ENCODE measurements around the gene CEBPA.

The CEBPA gene

GRCh38 chr19:33343301-33343700 is 41.0 kb upstream of the CEBPA start:
- H3K36me3 ChIP-seq (ENCODE audit: insufficient read depth, low read length), result no peaks in the 10 kb centered on the region
- no peak overlapping the region for H3K4me3 ChIP-seq (ENCODE audit: low read depth in 1 of 2, low read length in 2 of 2)
- ATAC-seq (ENCODE audit: insufficient read depth, low read depth) (no peak), DNase-seq (no peak)
- H3K27ac ChIP-seq (ENCODE audit: low read length), result no peak overlapping the region
- no peak overlapping the region for H2AFZ ChIP-seq (ENCODE audit: low read depth, low read length)
- no peaks in the 10 kb centered on the region for H3K4me1 ChIP-seq (ENCODE audit: insufficient read depth, low read length)
- H3K9me3 ChIP-seq (ENCODE audit: insufficient read depth, low read length, severe bottlenecking), result no peaks in the 10 kb centered on the region
- no peaks in the 10 kb centered on the region for H4K20me1 ChIP-seq (ENCODE audit: insufficient read depth, low read length)
- no peak overlapping the region for H3K9ac ChIP-seq (ENCODE audit: low read depth, low read length)
- peaks cover 15% of the 10 kb centered on the region for H3K27me3 ChIP-seq (ENCODE audit: insufficient read depth, low read length, poor library complexity)
- TF ChIP-seq CTCF (IDR thresholded peaks at IDR 0.05; ENCODE audit: borderline replicate concordance, extremely low read depth, low read length, poor library complexity, severe bottlenecking) (no peak), EZH2 (IDR thresholded peaks at IDR 0.05; ENCODE audit: borderline replicate concordance, low read depth, low read length, severe bottlenecking) (no peak)
- H3K4me2 ChIP-seq (ENCODE audit: insufficient read depth, low read length), result no peak overlapping the region
- H3K79me2 ChIP-seq (ENCODE audit: insufficient read depth, low read length), result no peaks in the 10 kb centered on the region

DNA sequence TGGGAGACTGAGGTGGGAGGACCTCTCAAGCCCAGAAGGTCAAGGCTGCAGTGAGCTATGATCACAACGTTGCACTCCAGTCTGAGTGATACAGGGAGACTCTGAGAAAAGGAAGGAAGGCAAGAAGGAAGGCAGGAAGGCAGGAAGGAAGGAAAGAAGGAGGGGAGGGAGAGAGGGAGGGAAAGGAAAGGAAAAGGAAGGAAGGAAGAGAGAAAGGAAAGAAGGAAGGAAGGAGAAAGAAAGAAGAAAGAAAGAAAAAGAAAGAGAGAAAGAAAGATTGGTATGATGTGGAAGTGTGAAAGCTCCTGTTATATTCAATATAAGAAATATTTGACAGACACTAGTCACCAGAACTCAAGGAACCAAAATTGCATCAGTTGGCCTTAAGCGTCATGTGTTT is 38.7 kb upstream of the CEBPA start:
- ATAC-seq (ENCODE audit: insufficient read depth, low read depth) (no peak), DNase-seq (no peak)
- Histone ChIP-seq H2AFZ (ENCODE audit: low read depth, low read length) (no peak overlapping the region), H3K4me1 (ENCODE audit: insufficient read depth, low read length) (no peaks in the 10 kb centered on the region), H3K79me2 (ENCODE audit: insufficient read depth, low read length) (no peaks in the 10 kb centered on the region), H3K27me3 (ENCODE audit: insufficient read depth, low read length, poor library complexity) (peaks cover 6% of the 10 kb centered on the region), H3K4me2 (ENCODE audit: insufficient read depth, low read length) (no peak overlapping the region), H3K27ac (ENCODE audit: low read length) (no peak overlapping the region), H3K9ac (ENCODE audit: low read depth, low read length) (no peak overlapping the region), H3K9me3 (ENCODE audit: insufficient read depth, low read length, severe bottlenecking) (no peaks in the 10 kb centered on the region), H4K20me1 (ENCODE audit: insufficient read depth, low read length) (no peaks in the 10 kb centered on the region), H3K4me3 (ENCODE audit: low read depth in 1 of 2, low read length in 2 of 2) (no peak overlapping the region), H3K36me3 (ENCODE audit: insufficient read depth, low read length) (no peaks in the 10 kb centered on the region)
- no peak for TF ChIP-seq EZH2 (IDR thresholded peaks at IDR 0.05; ENCODE audit: borderline replicate concordance, low read depth, low read length, severe bottlenecking)
- TF ChIP-seq CTCF (IDR thresholded peaks at IDR 0.05; ENCODE audit: borderline replicate concordance, extremely low read depth, low read length, poor library complexity, severe bottlenecking), result no peak

DNA sequence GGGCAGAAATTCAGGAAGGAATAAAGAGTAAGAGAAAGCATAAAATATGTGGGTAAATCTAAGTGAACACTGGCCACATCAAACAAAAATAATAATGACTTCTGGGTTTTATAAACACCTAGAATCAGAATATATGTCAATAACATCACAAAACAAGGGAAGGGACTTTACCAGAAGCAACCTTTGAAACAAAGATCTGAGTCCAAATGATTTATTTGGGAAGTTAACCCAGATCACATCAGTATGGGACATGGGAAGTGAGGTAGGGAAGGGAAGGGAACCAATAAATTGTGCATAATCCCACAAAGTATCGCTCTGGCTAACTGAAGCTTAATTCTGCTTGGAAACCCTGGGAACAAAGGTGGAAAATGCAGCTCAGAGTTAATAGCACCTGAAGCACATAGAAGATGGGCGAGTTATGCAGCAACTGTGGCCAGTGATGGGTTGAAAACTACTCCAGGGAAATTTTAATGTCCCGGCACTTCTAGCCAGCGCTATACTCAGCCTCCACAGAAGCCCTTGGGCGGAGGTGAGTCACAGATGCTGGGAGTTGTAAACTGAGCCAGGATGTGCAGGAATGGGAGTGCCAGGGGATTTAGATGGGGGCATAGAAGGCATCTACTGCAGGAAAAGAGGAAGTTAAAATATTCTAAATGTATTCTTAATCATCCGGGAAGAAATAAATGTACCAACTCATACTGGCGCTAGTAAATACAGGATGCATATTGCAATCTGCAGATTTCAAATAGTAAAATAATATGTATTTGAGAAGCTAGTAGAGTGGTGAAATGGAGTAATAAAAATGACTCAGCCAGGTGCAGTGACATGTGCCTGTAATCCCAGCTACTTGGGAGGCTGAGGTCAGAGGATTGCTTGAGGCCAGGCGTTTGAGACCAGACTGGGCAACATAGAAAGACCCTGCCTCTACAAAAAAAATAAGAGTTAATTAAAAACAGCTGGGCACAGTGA is 37.0 kb upstream of the CEBPA start:
- Histone ChIP-seq H3K27ac (ENCODE audit: low read length) (no peak overlapping the region), H3K9me3 (ENCODE audit: insufficient read depth, low read length, severe bottlenecking) (no peaks in the 10 kb centered on the region), H3K4me2 (ENCODE audit: insufficient read depth, low read length) (no peak overlapping the region), H3K4me1 (ENCODE audit: insufficient read depth, low read length) (no peaks in the 10 kb centered on the region), H3K27me3 (ENCODE audit: insufficient read depth, low read length, poor library complexity) (no peaks in the 10 kb centered on the region), H3K36me3 (ENCODE audit: insufficient read depth, low read length) (no peaks in the 10 kb centered on the region), H2AFZ (ENCODE audit: low read depth, low read length) (no peak overlapping the region), H4K20me1 (ENCODE audit: insufficient read depth, low read length) (no peaks in the 10 kb centered on the region), H3K4me3 (ENCODE audit: low read depth in 1 of 2, low read length in 2 of 2) (no peak overlapping the region), H3K79me2 (ENCODE audit: insufficient read depth, low read length) (no peaks in the 10 kb centered on the region), H3K9ac (ENCODE audit: low read depth, low read length) (no peak overlapping the region)
- TF ChIP-seq CTCF (IDR thresholded peaks at IDR 0.05; ENCODE audit: borderline replicate concordance, extremely low read depth, low read length, poor library complexity, severe bottlenecking), result no peak
- no peak for TF ChIP-seq EZH2 (IDR thresholded peaks at IDR 0.05; ENCODE audit: borderline replicate concordance, low read depth, low read length, severe bottlenecking)
- ATAC-seq (ENCODE audit: insufficient read depth, low read depth) (no peak), DNase-seq (no peak)
